SU-DHL-6 (cell line): ENCODE results near the gene LDAH.

Experiments
- H2AFZ ChIP-seq: fragments of 200-600 bp; sonication (generic); 2 replicates; pipeline ENCODE4 v1.6.1; 2014; ENCODE audit warnings: low read depth, mild to moderate bottlenecking, moderate library complexity, mixed read lengths, antibody characterized with exemption, low read length; ENCODE audit not compliant: severe bottlenecking
- H3F3A ChIP-seq: fragments of 200-600 bp; shearing (Covaris generic); 2 replicates; pipeline ENCODE4 v1.6.0; 2016; ENCODE audit warnings: antibody characterized with exemption, mild to moderate bottlenecking; ENCODE audit not compliant: insufficient read depth
- H3K27ac ChIP-seq: fragments of 200-600 bp; sonication (generic); 2 replicates; pipeline ENCODE4 v1.5.1; 2016; ENCODE audit warnings: low read depth, mild to moderate bottlenecking, low read length, moderate library complexity, mixed read lengths
- H3K27me3 ChIP-seq: fragments of 200-600 bp; sonication (generic), shearing (Covaris generic); 2 replicates; pipeline ENCODE4 v1.6.0; 2014; ENCODE audit warnings: mild to moderate bottlenecking, low read length
- H3K36me3 ChIP-seq: fragments of 200-600 bp; sonication (generic); 2 replicates; pipeline ENCODE4 v1.6.1; 2014; ENCODE audit warnings: mild to moderate bottlenecking, low read length, mixed read lengths
- H3K4me2 ChIP-seq: fragments of 300-600, 200-600 bp; shearing (Covaris generic), sonication (generic); 2 replicates; pipeline ENCODE4 v1.6.0; 2014; ENCODE audit warnings: low read length, low read depth, mild to moderate bottlenecking; ENCODE audit not compliant: poor library complexity, severe bottlenecking
- H3K4me3 ChIP-seq: fragments of 200-600 bp; sonication (generic); 2 replicates; pipeline ENCODE4 v1.5.1; 2014; ENCODE audit warnings: antibody characterized with exemption, low read length, mild to moderate bottlenecking, mixed read lengths; ENCODE audit not compliant: insufficient read depth, poor library complexity, severe bottlenecking
- H3K79me2 ChIP-seq: fragments of 200-600 bp; sonication (generic); 2 replicates; pipeline ENCODE4 v1.6.1; 2014; ENCODE audit warnings: mild to moderate bottlenecking, low read length, moderate library complexity; ENCODE audit not compliant: insufficient read depth
- H3K9ac ChIP-seq: fragments of 200-600 bp; sonication (generic); 2 replicates; pipeline ENCODE4 v1.7.0; 2014; ENCODE audit warnings: mild to moderate bottlenecking, low read length
- H3K9me2 ChIP-seq: fragments of 200-600 bp; sonication (generic); replicated peaks from 2 replicates; pipeline ENCODE4 v1.6.1; 2014; ENCODE audit warnings: low read length; ENCODE audit not compliant: insufficient read depth
- H3K9me3 ChIP-seq: fragments of 200-600 bp; sonication (generic); 2 replicates; pipeline ENCODE4 v1.6.1; 2014; ENCODE audit warnings: low read length, mixed read lengths; ENCODE audit not compliant: insufficient read depth
- H4K20me1 ChIP-seq: fragments of 200-600 bp; sonication (generic); 2 replicates; pipeline ENCODE4 v1.6.1; 2014; ENCODE audit warnings: low read depth, mild to moderate bottlenecking, antibody characterized with exemption, low read length, moderate library complexity, mixed read lengths
- EZH2phosphoT487 ChIP-seq: fragments of 200-600 bp; sonication (generic), shearing (Covaris generic); conservative IDR thresholded peaks from 2 replicates; pipeline ENCODE4 v1.6.1; 2018; ENCODE audit warnings: mild to moderate bottlenecking, antibody characterized with exemption, low read length, moderate library complexity, mixed read lengths
- TF ChIP-seq, protein P1 (sequence below): fragments of 200-600 bp; sonication (generic); IDR thresholded peaks from one replicate; pipeline ENCODE4 v1.5.1; 2017; ENCODE audit warnings: antibody characterized with exemption, mild to moderate bottlenecking, low read length, moderate library complexity; ENCODE audit not compliant: insufficient read depth, poor library complexity, severe bottlenecking

Gene LDAH

DNA sequence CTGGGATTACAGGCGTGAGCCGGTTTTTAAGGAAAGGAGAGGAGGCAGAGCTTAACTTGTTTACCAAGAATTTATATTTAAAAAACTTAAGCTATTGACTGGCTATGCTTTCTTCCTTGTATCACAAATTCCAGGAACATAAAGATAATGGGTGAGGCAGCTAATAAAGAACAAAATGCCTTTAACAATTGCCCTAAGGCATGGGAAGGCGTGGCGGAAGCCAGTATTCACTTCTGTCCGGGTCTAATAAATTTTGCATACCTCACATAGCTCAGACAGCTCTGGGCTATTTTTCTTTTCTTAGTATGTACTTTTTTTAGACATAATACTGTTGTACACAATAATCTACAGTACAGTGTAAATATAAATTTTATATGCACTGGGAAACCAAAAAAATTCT, 1.0 kb upstream of the LDAH start:
- Histone ChIP-seq H3K9me3 (no peaks in the 10 kb centered on the region), H3K9me2 (no peaks in the 10 kb centered on the region), H3K4me3 (no peak overlapping the region), H3K36me3 (0 out of 2 replicates have a peak, but pooled peaks cover 2% of the 10 kb centered on the region), H3K27me3 (no peaks in the 10 kb centered on the region), H3K79me2 (peaks cover 18% of the 10 kb centered on the region), H4K20me1 (no peaks in the 10 kb centered on the region), H3F3A (0 out of 2 replicates have a peak, but pooled peaks cover 3% of the 10 kb centered on the region), H3K9ac (no peak overlapping the region), H3K27ac (no peak overlapping the region), H3K4me2 (no peak overlapping the region), H2AFZ (no peak overlapping the region)
- TF ChIP-seq, protein P1, sequence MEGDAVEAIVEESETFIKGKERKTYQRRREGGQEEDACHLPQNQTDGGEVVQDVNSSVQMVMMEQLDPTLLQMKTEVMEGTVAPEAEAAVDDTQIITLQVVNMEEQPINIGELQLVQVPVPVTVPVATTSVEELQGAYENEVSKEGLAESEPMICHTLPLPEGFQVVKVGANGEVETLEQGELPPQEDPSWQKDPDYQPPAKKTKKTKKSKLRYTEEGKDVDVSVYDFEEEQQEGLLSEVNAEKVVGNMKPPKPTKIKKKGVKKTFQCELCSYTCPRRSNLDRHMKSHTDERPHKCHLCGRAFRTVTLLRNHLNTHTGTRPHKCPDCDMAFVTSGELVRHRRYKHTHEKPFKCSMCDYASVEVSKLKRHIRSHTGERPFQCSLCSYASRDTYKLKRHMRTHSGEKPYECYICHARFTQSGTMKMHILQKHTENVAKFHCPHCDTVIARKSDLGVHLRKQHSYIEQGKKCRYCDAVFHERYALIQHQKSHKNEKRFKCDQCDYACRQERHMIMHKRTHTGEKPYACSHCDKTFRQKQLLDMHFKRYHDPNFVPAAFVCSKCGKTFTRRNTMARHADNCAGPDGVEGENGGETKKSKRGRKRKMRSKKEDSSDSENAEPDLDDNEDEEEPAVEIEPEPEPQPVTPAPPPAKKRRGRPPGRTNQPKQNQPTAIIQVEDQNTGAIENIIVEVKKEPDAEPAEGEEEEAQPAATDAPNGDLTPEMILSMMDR, result no peak
- no peak for TF ChIP-seq EZH2phosphoT487

DNA sequence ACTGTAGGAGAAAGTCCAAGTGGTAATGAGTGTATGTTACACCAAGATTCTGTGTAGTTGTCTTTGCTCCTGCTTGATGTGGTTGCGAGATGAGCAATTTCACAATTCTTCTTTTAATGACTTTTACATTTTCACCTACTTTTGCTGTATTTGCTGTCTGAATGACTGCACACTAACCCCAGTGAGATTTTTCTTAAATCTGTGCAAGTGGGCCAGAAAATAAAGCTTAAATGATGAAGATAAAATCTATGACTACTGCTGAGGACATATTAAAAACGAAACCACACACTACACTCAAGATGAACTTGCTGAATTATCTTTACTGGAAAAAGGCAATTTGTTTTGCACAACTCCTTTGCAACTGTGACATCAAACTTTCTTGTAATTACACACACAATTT, 4.1 kb downstream of the LDAH start:
- Histone ChIP-seq H4K20me1 (peaks cover 23% of the 10 kb centered on the region), H2AFZ (no peak overlapping the region), H3K9me3 (no peaks in the 10 kb centered on the region), H3K36me3 (peaks cover 5% of the 10 kb centered on the region; the same call in 1 of the 2 replicates), H3K9ac (no peak overlapping the region), H3K4me2 (no peak overlapping the region), H3K27me3 (no peaks in the 10 kb centered on the region), H3K79me2 (peaks cover 68% of the 10 kb centered on the region), H3K27ac (no peak overlapping the region), H3F3A (peaks cover 5% of the 10 kb centered on the region; the same call in 1 of the 2 replicates), H3K9me2 (no peaks in the 10 kb centered on the region), H3K4me3 (no peak overlapping the region)
- TF ChIP-seq EZH2phosphoT487, result no peak
- TF ChIP-seq, protein P1, result no peak

DNA sequence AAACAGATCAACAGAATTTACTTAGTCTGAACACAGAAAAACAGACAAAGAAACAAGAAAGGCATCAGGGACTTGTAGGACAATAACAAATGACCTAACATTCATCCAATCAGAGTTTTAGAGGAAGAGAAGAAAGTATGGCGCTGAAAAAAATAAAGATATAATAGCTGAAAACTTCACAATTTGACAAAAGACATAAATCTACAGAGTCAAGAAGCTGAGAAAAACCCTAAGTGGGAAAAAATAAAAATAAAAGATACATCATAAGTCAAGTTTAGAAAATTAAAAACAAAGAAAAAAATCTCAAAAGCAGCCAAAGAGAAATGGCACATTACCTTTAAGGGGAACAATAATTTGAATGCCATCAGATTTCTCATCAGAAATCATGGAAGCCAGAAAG, 7.7 kb downstream of the LDAH start:
- Histone ChIP-seq H2AFZ (no peak overlapping the region), H3F3A (peaks cover 5% of the 10 kb centered on the region; the same call in 1 of the 2 replicates), H3K27me3 (no peaks in the 10 kb centered on the region), H3K79me2 (peaks cover 88% of the 10 kb centered on the region), H3K4me3 (no peak overlapping the region), H3K36me3 (peaks cover 5% of the 10 kb centered on the region; the same call in 1 of the 2 replicates), H3K9me3 (no peaks in the 10 kb centered on the region), H3K4me2 (no peak overlapping the region), H3K9ac (no peak overlapping the region), H3K27ac (no peak overlapping the region), H4K20me1 (peaks cover 23% of the 10 kb centered on the region), H3K9me2 (no peaks in the 10 kb centered on the region)
- no peak for TF ChIP-seq EZH2phosphoT487
- TF ChIP-seq, protein P1, result no peak
